Omental fat pad (tissue), 4 donors: Measurements from ENCODE around the gene OLFML2A. TPM values are rescaled to one million over a fixed set of nuclear protein-coding genes. Genes with fewer than 3 reads are reported as not detected.
"Not testable (repeated sequence)": the region's sequence is repeated elsewhere in the genome, so short reads cannot be mapped to it uniquely, and the experiment has no call there.

ENCODE experiments used
- ATAC-seq: fragments of 150-250 bp; one replicate; pipeline ENCODE4 v1.9.1; 2016; ENCODE audit warnings: mild to moderate bottlenecking, moderate library complexity; ENCODE audit not compliant: low FRiP score
- DNase-seq: peaks from one replicate; pipeline ENCODE4 v3.0.0-alpha.2; 2019; ENCODE audit warnings: low spot score
- total RNA-seq, 4 donors: library from RNA; depleted of rRNA; stranded (reverse); fragments of >200 nt; gene quantifications; one replicate each; pipeline ENCODE4 v1.1.0, GENCODE V29; 2016
- TF ChIP-seq, protein P1 (sequence below), 3 donors: fragments of 450-650 bp; IDR thresholded peaks; one replicate each; pipeline ENCODE4 v1.5.1; 2016 to 2017; ENCODE audit warnings: antibody characterized with exemption in 3 of 3, mild to moderate bottlenecking in 3 of 3, moderate library complexity in 2 of 3

OLFML2A gene
- total RNA-seq, 4 donors from 2014 or later, result 6.0 to 62.6 (median 10.8) TPM

DNA sequence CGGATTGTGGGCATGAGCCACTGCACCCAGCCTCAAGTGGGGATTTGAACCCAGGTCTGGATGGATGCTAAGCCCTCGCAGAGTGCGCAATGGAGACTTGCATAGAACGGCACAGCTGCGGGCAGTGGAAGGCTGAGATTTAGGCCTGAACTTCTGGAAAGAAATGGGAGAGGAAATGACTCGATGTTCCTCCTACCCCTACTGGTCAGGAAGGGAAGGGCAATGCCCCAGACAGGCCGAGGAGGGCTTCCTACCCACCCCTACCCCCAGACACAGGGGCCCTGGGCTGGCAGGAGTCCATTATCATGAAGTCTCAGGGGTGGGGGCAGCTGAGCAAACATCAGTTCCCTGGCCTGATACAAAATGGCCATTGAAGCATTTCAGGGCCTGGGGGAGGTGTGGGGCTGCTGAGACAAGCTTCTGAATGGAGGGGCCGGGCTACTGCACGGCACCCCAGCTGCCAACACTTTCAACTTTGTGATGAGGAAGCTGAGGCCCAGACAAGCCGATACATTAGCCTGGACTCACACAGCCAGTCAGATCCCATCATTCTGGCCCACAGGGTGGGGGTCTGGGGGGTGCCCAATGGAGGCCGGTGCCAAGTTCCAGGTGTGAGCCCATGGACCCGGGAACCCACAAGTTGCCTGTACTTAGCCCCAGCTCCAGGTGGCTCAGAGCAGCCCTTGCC, 62.8 kb downstream of the OLFML2A start:
- no peak for DNase-seq
- TF ChIP-seq, protein P1, sequence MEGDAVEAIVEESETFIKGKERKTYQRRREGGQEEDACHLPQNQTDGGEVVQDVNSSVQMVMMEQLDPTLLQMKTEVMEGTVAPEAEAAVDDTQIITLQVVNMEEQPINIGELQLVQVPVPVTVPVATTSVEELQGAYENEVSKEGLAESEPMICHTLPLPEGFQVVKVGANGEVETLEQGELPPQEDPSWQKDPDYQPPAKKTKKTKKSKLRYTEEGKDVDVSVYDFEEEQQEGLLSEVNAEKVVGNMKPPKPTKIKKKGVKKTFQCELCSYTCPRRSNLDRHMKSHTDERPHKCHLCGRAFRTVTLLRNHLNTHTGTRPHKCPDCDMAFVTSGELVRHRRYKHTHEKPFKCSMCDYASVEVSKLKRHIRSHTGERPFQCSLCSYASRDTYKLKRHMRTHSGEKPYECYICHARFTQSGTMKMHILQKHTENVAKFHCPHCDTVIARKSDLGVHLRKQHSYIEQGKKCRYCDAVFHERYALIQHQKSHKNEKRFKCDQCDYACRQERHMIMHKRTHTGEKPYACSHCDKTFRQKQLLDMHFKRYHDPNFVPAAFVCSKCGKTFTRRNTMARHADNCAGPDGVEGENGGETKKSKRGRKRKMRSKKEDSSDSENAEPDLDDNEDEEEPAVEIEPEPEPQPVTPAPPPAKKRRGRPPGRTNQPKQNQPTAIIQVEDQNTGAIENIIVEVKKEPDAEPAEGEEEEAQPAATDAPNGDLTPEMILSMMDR (IDR thresholded peaks at IDR 0.05), result no peak
- ATAC-seq, result no peak

DNA sequence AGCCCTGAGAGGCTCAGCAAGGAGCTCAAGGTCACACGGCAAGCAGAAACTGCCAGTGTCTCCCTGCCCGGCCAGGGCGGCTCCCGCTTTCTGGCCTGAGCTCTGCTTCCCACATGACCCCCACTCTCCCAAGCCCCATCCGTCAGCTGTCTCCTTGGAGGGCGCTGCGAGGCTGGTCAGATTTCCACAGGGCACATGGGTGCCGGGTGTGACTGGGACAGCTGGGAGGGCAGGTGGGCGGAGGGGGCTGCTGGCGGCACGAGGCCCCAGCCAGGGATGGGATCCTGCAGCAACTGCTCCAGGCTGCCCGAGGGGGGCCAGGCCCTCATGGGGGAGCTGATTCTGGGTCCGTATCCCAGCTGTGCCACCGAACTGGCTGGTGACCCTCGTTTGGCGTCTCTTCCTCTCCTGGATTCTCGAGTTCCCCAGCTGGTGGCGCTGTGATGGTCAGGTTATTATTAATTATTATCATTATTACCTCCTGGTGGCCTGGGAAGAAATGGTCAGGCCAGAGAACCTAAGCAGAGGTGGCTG, 63.4 kb downstream of the OLFML2A start:
- TF ChIP-seq, protein P1 (IDR thresholded peaks at IDR 0.05), result no peak
- no peak for DNase-seq
- no peak for ATAC-seq

- TF ChIP-seq, protein P1 (IDR thresholded peaks at IDR 0.05), result no peak
- ATAC-seq, result no peak
- no peak for DNase-seq
Observed at GRCh38 chr9:124841075-124841821, 64.3 kb downstream of the OLFML2A start.

DNA sequence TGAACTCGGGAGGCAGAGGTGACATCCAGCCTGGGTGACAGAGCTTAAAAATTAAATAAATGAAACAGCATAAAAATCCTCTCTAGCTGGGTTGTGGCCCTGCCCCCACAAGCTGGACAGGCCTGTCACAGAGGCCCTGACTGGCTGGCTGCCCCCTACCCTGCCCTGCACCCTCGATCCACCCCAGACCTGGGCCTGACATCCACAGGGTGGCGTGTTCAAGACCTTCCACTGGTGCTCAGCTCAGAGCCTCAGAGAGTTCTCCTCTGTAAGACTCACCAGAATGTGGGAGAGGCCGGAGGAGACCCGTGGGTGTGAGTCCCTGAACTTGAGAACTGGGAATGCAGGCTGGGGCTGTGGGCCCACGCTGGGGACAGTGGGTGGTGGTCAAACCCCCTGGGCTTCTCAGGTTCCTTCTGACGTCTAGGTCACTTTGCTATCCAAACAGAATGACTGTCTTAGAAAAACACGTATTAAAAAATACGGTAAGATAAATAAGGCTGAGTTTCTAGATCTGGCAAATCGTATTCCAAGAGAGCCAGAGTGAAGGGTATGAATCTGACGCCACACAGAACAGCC, 66.6 kb downstream of the OLFML2A start:
- no peak for DNase-seq
- TF ChIP-seq, protein P1 (IDR thresholded peaks at IDR 0.05), result no peak
- ATAC-seq, result no peak

DNA sequence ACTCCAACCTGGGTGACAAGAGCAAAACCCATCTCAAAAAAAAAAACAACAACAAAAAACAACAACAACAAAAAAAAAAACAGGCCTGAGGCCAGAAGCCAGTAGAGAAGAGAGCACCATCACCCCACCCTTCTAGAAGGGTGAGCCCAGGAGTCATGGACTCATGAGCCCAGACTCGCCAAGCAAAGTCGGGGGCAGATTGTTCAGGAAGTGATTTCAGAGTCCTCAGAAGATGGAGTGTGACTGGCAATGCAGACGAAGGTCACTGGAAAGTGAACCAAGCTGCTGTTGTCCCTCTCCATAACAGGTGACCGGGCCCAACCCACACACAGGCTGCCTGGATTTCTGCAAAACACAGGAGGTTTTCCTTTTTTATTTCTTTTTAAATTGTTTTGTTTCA, 67.4 kb downstream of the OLFML2A start:
- TF ChIP-seq, protein P1 (IDR thresholded peaks at IDR 0.05), result no peak
- ATAC-seq (no peak), DNase-seq (no peak)

- DNase-seq, ATAC-seq: not testable (repeated sequence)
Observed at GRCh38 chr9:124846467-124846866, 69.5 kb downstream of the OLFML2A start.

DNA sequence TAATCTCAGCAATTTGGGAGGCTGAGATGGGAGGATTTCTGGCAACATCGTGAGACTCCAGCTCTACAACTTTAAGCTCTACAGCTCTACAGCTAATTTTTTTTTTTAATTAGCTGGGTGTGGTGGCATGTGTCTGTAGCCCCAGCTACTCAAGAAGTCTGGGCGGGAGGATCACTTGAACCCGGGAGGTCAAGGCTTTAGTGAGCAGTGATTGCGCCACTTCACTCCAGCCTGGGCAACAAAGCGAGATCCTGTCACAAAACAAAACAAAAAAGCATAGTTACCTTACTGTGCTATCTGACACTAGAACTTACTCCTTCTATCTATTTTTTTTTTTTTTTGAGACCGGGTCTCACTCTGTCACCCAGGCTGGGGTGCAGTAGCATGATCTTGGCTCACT, 70.0 kb downstream of the OLFML2A start:
- ATAC-seq, result no peak
- no peak for DNase-seq
- TF ChIP-seq, protein P1 (IDR thresholded peaks at IDR 0.05), result no peak
